GM18519 (cell line): ENCODE measurements around the gene CCDC91.

Source experiments
- ATAC-seq: cut with Tn5 transposase; IDR thresholded peaks from one replicate; pipeline ENCODE4 v1.9.1; 2021; ENCODE audit warnings: mild to moderate bottlenecking, moderate library complexity; ENCODE audit not compliant: unreplicated experiment, low FRiP score

Gene CCDC91

GRCh38 chr12:28506271-28506670 lies 316.0 kb downstream of the CCDC91 start:
- ATAC-seq = no peak

DNA sequence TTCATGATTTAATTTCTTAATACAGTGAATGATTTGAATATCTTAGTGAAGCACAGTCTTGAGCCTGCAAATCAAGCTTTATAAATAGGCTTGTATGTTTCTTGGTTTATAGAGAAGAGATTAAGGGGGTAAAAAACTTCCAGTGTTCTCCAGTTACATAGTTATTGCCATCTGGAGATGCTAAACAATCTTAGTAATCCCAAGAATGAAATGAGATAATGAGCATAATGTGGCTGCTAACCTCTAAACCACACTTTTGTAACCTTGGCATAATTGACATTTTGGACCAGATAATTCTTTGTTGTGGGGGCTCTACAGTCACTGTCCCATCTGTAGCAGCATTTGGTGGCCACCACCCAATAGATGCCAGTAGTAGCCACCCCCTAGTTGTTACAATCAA lies 316.8 kb downstream of the CCDC91 start:
- no peak for ATAC-seq

DNA sequence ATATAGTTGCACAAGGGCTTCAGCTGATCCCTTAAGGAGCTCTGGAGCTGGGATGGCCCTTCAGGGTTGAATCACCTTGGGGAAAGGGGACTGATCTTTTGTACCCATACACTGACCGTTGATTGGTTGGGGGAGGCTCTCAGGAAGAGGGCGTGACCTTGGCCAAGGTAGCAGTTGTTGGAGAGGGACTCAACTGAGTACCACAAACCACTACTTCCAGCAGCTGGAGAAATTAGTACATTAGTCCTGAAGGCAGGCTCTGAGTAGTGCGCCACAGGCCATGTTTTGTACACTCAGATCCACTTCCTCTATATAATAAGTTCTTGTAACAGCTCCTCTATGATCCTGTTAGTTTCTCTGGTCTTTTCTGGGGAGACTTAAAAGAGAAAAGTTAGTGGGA lies 317.6 kb downstream of the CCDC91 start:
- ATAC-seq = no peak

GRCh38 chr12:28512406-28512805 lies 322.1 kb downstream of the CCDC91 start:
- ATAC-seq = no peak

DNA sequence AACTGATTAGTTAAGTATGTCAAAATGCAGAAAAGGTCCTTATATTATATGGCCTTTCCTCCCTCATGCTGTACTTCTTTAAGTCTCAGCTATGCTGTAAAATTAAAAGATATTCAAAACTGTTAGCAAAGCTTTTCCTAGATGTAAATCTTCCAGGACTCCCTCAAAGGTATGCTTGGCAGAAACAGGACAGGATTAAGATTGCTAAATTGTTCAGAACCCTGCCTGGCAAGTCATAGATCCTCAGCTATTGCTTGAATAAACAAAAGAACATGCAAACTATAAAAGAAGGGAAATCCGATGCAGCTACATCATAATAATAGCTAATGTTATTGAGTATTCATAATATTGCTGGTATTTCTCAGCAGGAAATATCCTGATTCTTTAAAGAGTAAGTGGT lies 322.6 kb downstream of the CCDC91 start:
- ATAC-seq = no peak

DNA sequence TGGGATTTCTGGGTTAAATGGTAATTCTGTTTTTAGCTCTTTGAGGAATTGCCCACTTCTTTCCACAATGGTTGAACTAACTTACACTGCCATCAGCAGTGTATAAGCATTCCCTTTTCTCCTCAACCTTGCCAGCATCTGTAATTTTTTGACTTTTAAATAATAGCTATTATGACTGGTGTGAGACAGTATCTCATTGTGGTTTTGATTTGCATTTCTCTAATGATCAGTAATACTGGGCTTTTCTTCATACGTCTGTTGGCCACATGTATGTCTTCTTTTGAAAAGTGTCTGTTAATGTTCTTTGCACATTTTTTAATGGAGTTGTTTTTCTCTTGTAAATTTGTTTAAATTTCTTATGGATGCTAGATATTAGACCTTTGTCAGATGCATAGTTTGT lies 323.7 kb downstream of the CCDC91 start:
- ATAC-seq = no peak

DNA sequence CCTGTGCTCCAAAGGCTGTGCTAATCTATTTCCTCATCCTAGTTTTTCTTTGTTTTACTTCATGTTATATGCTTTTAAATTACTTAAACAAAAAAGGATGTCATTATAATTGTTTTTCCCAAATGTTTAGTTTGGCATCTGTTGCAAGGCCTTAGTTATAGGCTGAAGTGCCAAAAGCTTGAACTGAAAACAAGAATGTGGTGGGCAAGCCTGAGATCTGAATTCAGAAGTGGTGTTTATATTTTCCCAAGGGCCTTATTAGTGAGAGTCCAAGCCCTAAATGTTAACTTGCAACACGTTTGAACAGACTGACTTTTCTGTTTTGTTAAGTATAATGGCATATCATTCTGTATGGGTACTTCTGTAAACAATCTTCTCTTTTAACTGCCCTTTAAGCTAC lies 326.8 kb downstream of the CCDC91 start:
- no peak for ATAC-seq

GRCh38 chr12:28527631-28528249 lies 337.5 kb downstream of the CCDC91 start:
- no peak for ATAC-seq

- no peak for ATAC-seq
These were observed 345.0 kb downstream of the CCDC91 start for GRCh38 chr12:28535216-28535615.

DNA sequence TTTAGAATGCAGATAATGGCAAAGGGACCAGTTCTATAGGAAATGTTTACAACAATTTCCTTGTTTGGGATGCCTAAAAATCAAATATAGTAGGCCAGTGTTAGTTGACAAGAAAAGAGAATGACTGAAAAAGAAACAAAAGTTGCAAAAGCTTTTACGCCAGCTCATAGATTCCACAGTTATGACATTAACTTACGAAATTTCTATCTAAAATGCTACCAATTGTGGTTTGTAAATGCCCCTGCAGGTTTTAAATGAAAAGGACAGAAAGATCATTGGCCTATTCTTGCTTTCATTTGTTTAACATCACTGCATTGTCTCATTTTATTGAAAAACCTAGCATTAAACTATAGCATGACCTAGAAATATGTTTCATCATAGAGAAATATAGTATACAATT lies 345.8 kb downstream of the CCDC91 start:
- no peak for ATAC-seq

DNA sequence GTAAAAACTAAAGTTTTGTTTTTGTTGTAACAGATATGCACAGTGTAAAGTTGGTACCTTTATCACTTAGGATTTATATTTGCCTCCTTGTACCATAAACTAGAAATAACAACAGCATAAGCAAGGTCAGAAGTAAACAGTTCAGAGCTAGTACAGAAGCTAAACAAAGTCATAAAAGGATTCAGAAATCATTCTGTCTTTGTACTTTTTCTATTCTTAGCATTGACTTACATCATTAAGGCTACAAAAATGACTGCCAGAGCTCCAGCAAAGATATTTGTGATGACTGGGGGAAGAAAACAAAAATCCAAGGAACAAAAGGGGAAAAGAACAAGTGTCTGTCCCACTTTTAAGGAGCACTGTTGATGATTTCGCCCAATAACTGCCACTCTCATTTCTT lies 347.2 kb downstream of the CCDC91 start:
- no peak for ATAC-seq

DNA sequence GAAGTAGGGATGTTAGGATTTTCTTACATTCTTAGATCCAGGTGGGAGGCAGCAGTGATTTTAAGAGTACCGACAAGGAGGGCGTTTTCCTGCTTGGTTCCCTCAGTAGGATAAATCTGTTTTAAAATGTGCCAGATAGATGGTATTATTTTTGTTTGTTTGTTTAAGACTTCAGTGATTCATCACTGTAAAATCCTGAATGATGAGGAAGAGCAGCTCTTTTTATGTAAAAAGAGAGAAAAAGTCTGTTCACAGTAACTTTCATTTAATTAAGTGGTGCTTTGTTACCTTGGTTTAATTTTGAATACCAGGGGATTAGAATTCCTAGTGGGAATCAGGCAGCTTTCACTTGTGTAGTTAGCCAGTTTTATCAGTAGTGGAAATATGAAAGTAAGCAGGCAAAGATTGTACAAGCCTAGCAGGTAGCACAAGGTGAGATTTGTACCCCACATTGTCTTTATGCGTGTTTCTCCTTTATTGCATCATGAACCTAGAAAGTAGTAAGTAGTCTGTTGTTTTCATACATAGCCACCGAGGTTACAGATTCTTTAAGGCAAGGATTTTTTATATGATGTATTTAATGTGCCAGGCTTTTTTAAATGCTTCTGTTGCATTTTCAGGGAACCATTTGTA lies 349.6 kb downstream of the CCDC91 start:
- ATAC-seq = no peak

DNA sequence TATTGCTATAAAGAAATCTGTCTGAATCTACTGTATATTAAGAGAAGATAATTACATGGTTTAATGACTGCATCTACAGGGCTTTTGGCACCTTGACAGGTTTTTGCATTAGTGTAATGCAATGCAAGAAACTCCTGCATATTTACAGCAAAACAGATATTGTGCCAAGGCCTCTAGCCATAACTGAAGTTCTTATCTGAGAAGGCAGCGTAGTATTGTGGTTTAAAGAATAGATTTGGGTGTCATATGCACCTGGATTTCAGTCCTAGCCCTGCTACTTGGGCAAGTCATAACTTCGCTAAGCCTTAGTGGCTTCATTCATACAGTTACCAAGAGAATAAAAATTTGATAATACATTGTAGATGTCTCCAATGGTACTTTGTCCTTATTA lies 350.1 kb downstream of the CCDC91 start:
- ATAC-seq = no peak

- ATAC-seq = no peak
These were observed 353.0 kb downstream of the CCDC91 start for GRCh38 chr12:28543021-28543890.

DNA sequence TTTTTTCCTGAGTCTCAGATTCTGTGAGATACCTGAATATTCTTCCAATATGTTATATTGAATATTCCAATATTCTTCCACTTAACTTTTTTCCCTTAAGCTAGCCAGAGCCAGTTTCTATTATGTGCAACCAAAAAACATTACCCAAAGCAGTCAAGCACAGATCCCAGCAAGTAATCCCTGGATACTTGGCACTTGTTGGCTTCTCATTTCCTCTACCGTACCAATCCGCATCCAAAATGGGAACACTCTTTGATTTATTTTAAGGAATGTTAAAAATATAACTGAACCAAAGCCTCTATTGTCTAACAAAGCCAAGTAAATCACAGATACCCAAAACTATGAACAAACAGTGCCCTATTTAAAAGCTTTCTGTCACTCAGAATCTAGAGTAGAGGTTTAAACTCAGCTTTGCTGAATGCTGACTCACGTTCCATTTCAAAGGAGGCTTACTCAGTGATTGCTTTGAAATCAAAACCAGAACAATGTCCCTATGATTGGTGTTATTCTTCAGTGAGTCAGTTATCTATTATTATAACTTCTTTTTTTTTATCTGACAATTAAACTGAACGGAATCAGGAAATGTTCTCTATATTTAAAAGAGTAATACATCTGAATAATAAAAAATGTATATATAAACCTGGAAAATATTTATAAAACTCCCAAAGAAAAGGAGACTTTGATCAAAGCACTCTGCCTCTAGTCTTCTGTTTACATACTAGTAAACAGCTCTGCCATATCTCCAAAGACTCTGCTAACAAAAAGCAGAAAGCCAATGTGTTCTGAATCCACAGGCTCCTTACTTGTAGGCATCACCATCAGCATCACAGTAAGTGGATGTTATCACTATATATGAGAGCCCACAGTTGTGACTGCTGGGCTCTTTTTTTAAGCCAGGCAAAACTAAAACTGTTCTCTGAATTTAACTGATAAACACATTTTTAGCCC lies 360.8 kb downstream of the CCDC91 start:
- ATAC-seq = no peak

DNA sequence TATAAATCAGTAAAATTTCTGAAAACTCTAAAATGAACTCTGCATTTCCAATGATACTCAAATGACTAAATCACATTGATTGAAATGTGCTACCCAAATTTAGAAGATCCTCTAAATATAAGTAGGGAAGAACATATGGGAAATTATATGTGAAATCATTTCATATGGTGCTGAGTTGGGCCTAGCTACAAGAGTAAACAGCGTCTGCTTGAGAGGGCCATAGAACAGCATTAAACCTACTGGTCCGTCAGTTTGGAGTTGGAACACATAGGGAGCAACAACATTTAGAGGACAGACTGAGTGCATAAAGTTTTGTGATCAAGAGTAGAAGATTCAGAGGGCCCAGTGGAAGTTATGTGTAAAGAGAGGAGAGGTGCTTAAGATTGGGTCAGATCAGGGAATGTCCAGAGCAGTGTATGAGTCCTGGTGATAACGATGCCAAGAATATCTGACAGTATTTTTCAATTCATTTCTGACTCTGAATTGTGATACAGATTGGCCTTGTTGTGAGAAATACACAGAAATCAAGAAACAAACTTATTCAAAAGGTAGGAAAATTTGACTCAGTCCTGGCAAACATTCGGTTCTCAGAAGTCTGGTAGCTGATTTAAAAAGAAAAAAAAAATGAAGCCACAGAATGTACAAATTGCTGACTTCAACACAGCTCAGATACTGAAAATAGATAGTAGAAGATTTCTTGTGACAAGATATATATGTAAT lies 362.2 kb downstream of the CCDC91 start:
- no peak for ATAC-seq

GRCh38 chr12:28555748-28556147 lies 365.5 kb downstream of the CCDC91 start:
- ATAC-seq = no peak

DNA sequence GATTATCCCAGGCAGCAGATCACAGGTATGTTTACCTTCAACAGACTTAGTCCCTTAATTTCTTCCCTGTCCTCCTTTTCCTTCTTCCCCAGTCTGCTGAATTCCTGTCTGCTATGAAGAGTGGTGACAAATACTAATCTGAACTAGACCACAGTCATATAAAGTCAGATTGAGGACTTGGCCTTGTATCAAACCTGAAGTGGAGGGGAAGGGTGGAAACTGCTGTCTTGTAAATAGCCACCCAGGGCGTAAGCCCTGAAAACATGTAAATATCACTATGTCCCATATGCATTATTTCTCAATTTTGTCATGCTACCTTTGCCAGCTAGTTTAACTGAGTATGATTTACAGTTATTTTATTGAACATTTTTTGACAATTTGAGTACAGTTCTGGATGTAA lies 368.0 kb downstream of the CCDC91 start:
- ATAC-seq = no peak

DNA sequence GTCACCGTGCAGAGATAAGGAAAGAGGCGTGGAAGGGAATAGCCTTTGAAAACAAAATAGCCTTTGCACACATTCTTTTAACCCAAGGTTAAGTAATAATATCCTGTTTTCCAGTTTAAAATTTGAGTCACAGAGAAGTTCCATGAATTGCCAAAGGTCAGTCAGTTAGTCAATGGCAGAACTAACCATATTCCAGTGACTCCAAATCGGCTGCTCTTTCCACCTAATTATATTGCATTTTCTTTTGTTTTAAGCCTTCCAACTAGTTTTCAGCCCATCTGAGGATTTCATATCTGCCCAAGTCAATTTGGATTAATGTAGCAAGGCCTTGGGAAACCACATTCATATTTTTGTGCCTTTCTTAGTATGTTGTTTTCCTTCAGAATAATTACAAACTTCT lies 373.0 kb downstream of the CCDC91 start:
- no peak for ATAC-seq

DNA sequence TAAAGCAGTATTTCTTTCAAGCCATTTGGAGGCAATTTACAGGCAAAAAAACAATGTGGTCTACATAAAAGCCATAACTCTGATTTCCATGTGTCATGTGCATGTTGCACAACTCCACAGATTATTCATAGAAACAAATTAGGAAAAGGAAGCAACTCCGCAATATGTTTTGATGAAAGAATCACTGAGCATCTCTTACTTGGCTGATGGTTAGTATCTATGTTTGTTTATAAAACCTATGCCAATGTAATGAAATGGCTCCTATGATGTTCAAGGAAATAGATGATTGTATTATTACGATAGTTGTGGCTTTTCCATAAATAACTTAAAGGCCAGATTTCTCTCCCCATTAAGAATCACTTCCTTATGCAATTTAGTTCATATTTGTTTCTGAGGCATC lies 373.7 kb downstream of the CCDC91 start:
- no peak for ATAC-seq
